Activated CD4-positive, alpha-beta T cell treated with anti-CD3 and anti-CD28 coated beads, Interleukin-2, amount 10 ng/mL, durations not matched to agents 24 days and 14 days (primary cell): Measurements from ENCODE around the gene LPP. TPM values are rescaled to one million over a fixed set of nuclear protein-coding genes. Genes with fewer than 3 reads are reported as not detected.

Experiments
- DNase-seq: peaks from one replicate; pipeline ENCODE4 v3.0.0; 2022
- H3K27ac Mint-ChIP-seq: one replicate; pipeline ENCODE4 v1.8.0; 2022; ENCODE audit warnings: mild to moderate bottlenecking, mixed read lengths
- H3K27me3 Mint-ChIP-seq: one replicate; pipeline ENCODE4 v1.8.0; 2022; ENCODE audit warnings: mixed read lengths
- H3K36me3 Mint-ChIP-seq: one replicate; pipeline ENCODE4 v1.8.0; 2022; ENCODE audit warnings: low read depth, mild to moderate bottlenecking, mixed read lengths
- H3K4me1 Mint-ChIP-seq: one replicate; pipeline ENCODE4 v1.8.0; 2021; ENCODE audit warnings: mixed read lengths
- H3K4me3 Mint-ChIP-seq: one replicate; pipeline ENCODE4 v1.8.0; 2022; ENCODE audit warnings: mild to moderate bottlenecking, moderate library complexity, mixed read lengths
- H3K9me3 Mint-ChIP-seq: one replicate; pipeline ENCODE4 v1.8.0; 2021; ENCODE audit warnings: mixed read lengths
- intact Hi-C: fragments of 100-400 bp; cut with micrococcal nuclease; formaldehyde crosslinking; loops from one replicate; pipeline ENCODE4 v1.15.1; 2023
- total RNA-seq: library from RNA; stranded (reverse); gene quantifications from 2 replicates; pipeline ENCODE4 v1.2.3, GENCODE V29; 2022

Gene LPP
- total RNA-seq, 1 donor from 2014 or later = 41.4 TPM

GRCh38 chr3:188402229-188402628, 248.3 kb downstream of the LPP start:
- Mint-ChIP-seq H3K4me1 (peaks cover 54% of the 10 kb centered on the region), H3K27ac (no peak overlapping the region), H3K4me3 (no peak overlapping the region), H3K9me3 (no peaks in the 10 kb centered on the region), H3K27me3 (no peaks in the 10 kb centered on the region), H3K36me3 (peaks cover 17% of the 10 kb centered on the region)
- no peak for DNase-seq
- intact Hi-C loops = loop anchor here (2.0 to 10.0 kb wide), 9 partner anchors 39 to 743 kb away; no protein-coding TSS in a partner anchor

- peaks cover 44% of the 10 kb centered on the region for H3K4me1 Mint-ChIP-seq
- H3K27me3 Mint-ChIP-seq = no peaks in the 10 kb centered on the region
- no peak overlapping the region for H3K4me3 Mint-ChIP-seq
- H3K36me3 Mint-ChIP-seq = peaks cover 19% of the 10 kb centered on the region
- no peak for DNase-seq
- H3K9me3 Mint-ChIP-seq = no peaks in the 10 kb centered on the region
- no peak overlapping the region for H3K27ac Mint-ChIP-seq
- intact Hi-C loops = loop anchor here (2.0 to 10.0 kb wide), 9 partner anchors 37 to 741 kb away; no protein-coding TSS in a partner anchor
Measured at GRCh38 chr3:188403404-188403803, 249.4 kb downstream of the LPP start.

- no peak overlapping the region for H3K27ac Mint-ChIP-seq
- no peaks in the 10 kb centered on the region for H3K27me3 Mint-ChIP-seq
- H3K4me1 Mint-ChIP-seq = peaks cover 36% of the 10 kb centered on the region
- no peaks in the 10 kb centered on the region for H3K9me3 Mint-ChIP-seq
- intact Hi-C loops = loop anchor here (5.0 to 10.0 kb wide), 8 partner anchors 178 to 741 kb away; no protein-coding TSS in a partner anchor
- no peak overlapping the region for H3K4me3 Mint-ChIP-seq
- DNase-seq = no peak
- H3K36me3 Mint-ChIP-seq = peaks cover 17% of the 10 kb centered on the region
Measured at GRCh38 chr3:188404124-188404523, 250.2 kb downstream of the LPP start.

- DNase-seq = no peak
- no peaks in the 10 kb centered on the region for H3K27me3 Mint-ChIP-seq
- peak overlapping the region; percentile 40 for H3K27ac Mint-ChIP-seq
- H3K9me3 Mint-ChIP-seq = no peaks in the 10 kb centered on the region
- intact Hi-C loops = loop anchor here (5.0 to 10.0 kb wide), 8 partner anchors 178 to 740 kb away; no protein-coding TSS in a partner anchor
- H3K36me3 Mint-ChIP-seq = peaks cover 17% of the 10 kb centered on the region
- peaks cover 35% of the 10 kb centered on the region for H3K4me1 Mint-ChIP-seq
- no peak overlapping the region for H3K4me3 Mint-ChIP-seq
Measured at GRCh38 chr3:188404701-188405100, 250.7 kb downstream of the LPP start.

GRCh38 chr3:188407158-188407880, 253.4 kb downstream of the LPP start:
- Mint-ChIP-seq H3K4me1 (peaks cover 19% of the 10 kb centered on the region), H3K36me3 (peaks cover 17% of the 10 kb centered on the region), H3K4me3 (no peak overlapping the region), H3K27me3 (no peaks in the 10 kb centered on the region), H3K9me3 (no peaks in the 10 kb centered on the region), H3K27ac (no peak overlapping the region)
- intact Hi-C loops = loop anchor here (10.0 kb wide), 3 partner anchors 347 to 737 kb away; no protein-coding TSS in a partner anchor
- DNase-seq = no peak

- H3K36me3 Mint-ChIP-seq = peaks cover 17% of the 10 kb centered on the region
- no peaks in the 10 kb centered on the region for H3K27me3 Mint-ChIP-seq
- H3K4me1 Mint-ChIP-seq = peaks cover 5% of the 10 kb centered on the region
- no peak for DNase-seq
- H3K4me3 Mint-ChIP-seq = no peak overlapping the region
- no peak overlapping the region for H3K27ac Mint-ChIP-seq
- no peaks in the 10 kb centered on the region for H3K9me3 Mint-ChIP-seq
- intact Hi-C loops = loop anchor here (10.0 kb wide), 3 partner anchors 346 to 736 kb away; no protein-coding TSS in a partner anchor
Measured at GRCh38 chr3:188408831-188409230, 254.9 kb downstream of the LPP start.

- Mint-ChIP-seq H3K27ac (no peak overlapping the region), H3K27me3 (no peaks in the 10 kb centered on the region), H3K4me3 (no peak overlapping the region), H3K36me3 (peaks cover 8% of the 10 kb centered on the region), H3K9me3 (peaks cover 2% of the 10 kb centered on the region), H3K4me1 (peaks cover 2% of the 10 kb centered on the region)
- intact Hi-C loops = no loop called here
- no peak for DNase-seq
Measured at GRCh38 chr3:188411750-188412149, 257.8 kb downstream of the LPP start.

- intact Hi-C loops = no loop called here
- no peak overlapping the region for H3K27ac Mint-ChIP-seq
Measured at GRCh38 chr3:188415196-188415595, 261.2 kb downstream of the LPP start.

GRCh38 chr3:188416041-188416440, 262.1 kb downstream of the LPP start:
- peaks cover 6% of the 10 kb centered on the region for H3K9me3 Mint-ChIP-seq
- no peak for DNase-seq
- intact Hi-C loops = no loop called here
- H3K36me3 Mint-ChIP-seq = peaks cover 3% of the 10 kb centered on the region
- H3K4me1 Mint-ChIP-seq = peaks cover 14% of the 10 kb centered on the region
- H3K27me3 Mint-ChIP-seq = no peaks in the 10 kb centered on the region
- no peak overlapping the region for H3K27ac Mint-ChIP-seq
- no peak overlapping the region for H3K4me3 Mint-ChIP-seq

More at GRCh38 chr3:188415196-188415595, 261.2 kb downstream of the LPP start:
- H3K4me1 Mint-ChIP-seq = peaks cover 14% of the 10 kb centered on the region
- no peaks in the 10 kb centered on the region for H3K27me3 Mint-ChIP-seq
- peaks cover 6% of the 10 kb centered on the region for H3K9me3 Mint-ChIP-seq
- no peak overlapping the region for H3K4me3 Mint-ChIP-seq
- H3K36me3 Mint-ChIP-seq = peaks cover 3% of the 10 kb centered on the region
- no peak for DNase-seq

- peaks cover 10% of the 10 kb centered on the region for H3K9me3 Mint-ChIP-seq
- H3K36me3 Mint-ChIP-seq = peaks cover 3% of the 10 kb centered on the region
- no peak overlapping the region for H3K27ac Mint-ChIP-seq
Measured at GRCh38 chr3:188417271-188417696, 263.3 kb downstream of the LPP start.

GRCh38 chr3:188417766-188418165, 263.8 kb downstream of the LPP start:
- no peaks in the 10 kb centered on the region for H3K27me3 Mint-ChIP-seq
- no peak overlapping the region for H3K4me3 Mint-ChIP-seq
- intact Hi-C loops = no loop called here
- peaks cover 10% of the 10 kb centered on the region for H3K9me3 Mint-ChIP-seq
- H3K27ac Mint-ChIP-seq = no peak overlapping the region
- H3K36me3 Mint-ChIP-seq = peaks cover 3% of the 10 kb centered on the region
- H3K4me1 Mint-ChIP-seq = peaks cover 12% of the 10 kb centered on the region
- DNase-seq = no peak

More at GRCh38 chr3:188417271-188417696, 263.3 kb downstream of the LPP start:
- Mint-ChIP-seq H3K27me3 (no peaks in the 10 kb centered on the region), H3K4me3 (no peak overlapping the region), H3K4me1 (peaks cover 12% of the 10 kb centered on the region)
- intact Hi-C loops = no loop called here
- DNase-seq = no peak

- Mint-ChIP-seq H3K27me3 (no peaks in the 10 kb centered on the region), H3K9me3 (peaks cover 25% of the 10 kb centered on the region), H3K4me1 (peaks cover 12% of the 10 kb centered on the region), H3K36me3 (peaks cover 30% of the 10 kb centered on the region), H3K4me3 (no peak overlapping the region), H3K27ac (no peak overlapping the region)
- no peak for DNase-seq
- intact Hi-C loops = no loop called here
Measured at GRCh38 chr3:188421151-188421821, 267.3 kb downstream of the LPP start.

- no peak for DNase-seq
- H3K9me3 Mint-ChIP-seq = peaks cover 26% of the 10 kb centered on the region
- H3K27me3 Mint-ChIP-seq = no peaks in the 10 kb centered on the region
- peaks cover 11% of the 10 kb centered on the region for H3K4me1 Mint-ChIP-seq
- H3K27ac Mint-ChIP-seq = no peak overlapping the region
- H3K4me3 Mint-ChIP-seq = no peak overlapping the region
- intact Hi-C loops = no loop called here
- peaks cover 31% of the 10 kb centered on the region for H3K36me3 Mint-ChIP-seq
Measured at GRCh38 chr3:188421836-188422540, 268.0 kb downstream of the LPP start.
